ENCODE data around the gene LRMDA. TPM values are rescaled to one million over a fixed set of nuclear protein-coding genes. Genes with fewer than 3 reads are reported as not detected.

LRMDA gene
- total RNA-seq, 1 experiment from 2014 or later = 4.8 TPM

DNA sequence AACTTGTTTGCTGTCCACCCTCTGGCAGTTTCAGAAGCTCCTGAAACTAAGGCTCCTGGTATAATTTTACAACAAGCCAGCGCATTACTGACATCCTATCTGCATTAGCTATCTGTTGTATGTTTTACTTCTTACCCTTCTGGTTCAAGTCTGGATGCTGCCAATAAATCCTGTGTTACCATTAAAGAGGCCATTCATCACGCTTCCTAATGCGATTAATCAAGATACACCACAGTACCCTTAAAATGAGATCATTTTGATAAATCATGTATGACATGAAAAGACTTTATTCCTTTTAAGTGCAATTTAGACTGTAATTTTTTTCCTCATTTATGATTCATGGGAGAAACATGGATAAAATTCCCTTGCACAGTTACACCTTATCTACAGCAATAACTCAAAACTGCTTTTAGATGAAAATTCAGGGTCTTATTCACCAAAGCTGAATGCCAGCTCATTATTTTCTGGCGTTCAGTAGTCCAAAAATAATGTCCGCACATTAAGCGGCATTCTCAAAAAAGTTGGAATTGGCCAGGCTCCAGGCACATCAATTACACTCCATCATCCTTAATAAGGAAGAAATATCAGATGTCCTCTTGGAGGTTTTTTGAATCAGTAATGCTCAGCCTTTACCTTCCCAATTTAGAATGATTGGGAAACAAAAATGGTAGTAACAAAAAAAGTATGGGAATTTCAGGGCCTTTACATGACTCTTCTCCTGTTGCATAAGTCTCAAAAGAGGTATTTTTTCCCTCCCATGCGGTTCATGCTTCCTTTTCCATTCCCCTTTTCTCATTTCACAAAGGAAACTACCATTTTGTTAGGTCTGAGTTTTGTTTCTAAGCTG, 878.5 kb downstream of the LRMDA start:
- DNase-seq (ENCODE audit: low read depth, low spot score) (no peak), ATAC-seq (no peak)
- H3K79me2 ChIP-seq (ENCODE audit: insufficient read depth, low read length) = no peaks in the 10 kb centered on the region
- H3K9ac ChIP-seq (ENCODE audit: low read length) = no peak overlapping the region
- H3K9me3 ChIP-seq (ENCODE audit: control insufficient read depth in 1 of 2, insufficient read depth in 1 of 2, low read depth in 1 of 2, low read length in 2 of 2) = no peaks in the 10 kb centered on the region
- BruUV-seq (replicated peaks) = no TSS peak
- intact Hi-C loops (cut with micrococcal nuclease) = loop anchor here (10.0 kb wide), 1 partner anchor 675 kb away; no protein-coding TSS in a partner anchor
- no peak overlapping the region for H3K4me2 ChIP-seq (ENCODE audit: low read length)
- no peaks in the 10 kb centered on the region for H3K9me2 ChIP-seq (ENCODE audit: insufficient read depth)
- TF ChIP-seq CEBPB (IDR thresholded peaks at IDR 0.05; ENCODE audit: low read depth) (no peak), SP1 (IDR thresholded peaks at IDR 0.05; ENCODE audit: low read depth) (no peak)
- ChIA-PET POLR2A (no interaction called here), CTCF (no interaction called here), RAD21 (ENCODE audit: low non-redundant PET in 1 of 2, low total read pairs in 2 of 2, uncharacterized antibody in 2 of 2, unreplicated experiment in 2 of 2) (no interaction called here)
- H3K27me3 ChIP-seq (ENCODE audit: insufficient read depth, low read length) = peaks cover 7% of the 10 kb centered on the region; the same call in 1 of the 2 replicates
- H2AFZ ChIP-seq (ENCODE audit: low read depth, low read length, poor library complexity, severe bottlenecking) = no peak overlapping the region
- no peak overlapping the region for H3K4me3 ChIP-seq (replicated peaks in 1 of 2; ENCODE audit: low read depth in 1 of 2, low read length in 2 of 2)
- no peaks in the 10 kb centered on the region for H4K20me1 ChIP-seq (ENCODE audit: insufficient read depth)
- no peaks in the 10 kb centered on the region for H3K4me1 ChIP-seq (ENCODE audit: control insufficient read depth in 1 of 2, insufficient read depth in 2 of 2, low read length in 2 of 2)
- no peaks in the 10 kb centered on the region for H3K36me3 ChIP-seq (ENCODE audit: control insufficient read depth in 1 of 2, insufficient read depth in 2 of 2, low read length in 2 of 2)
- no peak overlapping the region for H3K27ac ChIP-seq (ENCODE audit: low read depth, low read length)

DNA sequence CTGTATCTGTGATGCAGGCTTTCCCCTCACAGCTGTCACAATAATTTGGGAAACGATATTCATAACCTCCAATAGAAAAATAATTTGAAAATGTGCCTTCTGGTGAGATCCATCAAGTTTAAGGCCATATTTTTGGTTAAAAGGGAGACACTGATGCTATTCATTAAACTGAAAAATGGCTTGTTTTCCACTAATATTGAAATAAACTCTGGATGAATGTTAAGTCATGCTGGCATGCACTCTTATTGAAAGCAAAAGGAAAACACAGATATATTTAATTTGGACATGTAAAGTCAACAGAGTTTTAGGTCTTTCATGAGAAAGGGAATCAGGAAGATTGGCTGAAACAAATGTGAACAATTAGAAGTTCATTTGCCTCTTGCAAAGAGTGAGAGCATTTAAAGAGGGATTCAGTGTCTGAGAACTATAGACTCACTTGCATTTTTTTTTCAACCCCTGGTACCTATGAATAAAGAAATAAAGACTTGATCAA, 879.2 kb downstream of the LRMDA start:
- intact Hi-C loops (cut with micrococcal nuclease) = loop anchor here (10.0 kb wide), 1 partner anchor 674 kb away; no protein-coding TSS in a partner anchor
- ATAC-seq = no peak
- H3K79me2 ChIP-seq (ENCODE audit: insufficient read depth, low read length) = no peaks in the 10 kb centered on the region
- no peak overlapping the region for H3K4me3 ChIP-seq (replicated peaks in 1 of 2; ENCODE audit: low read depth in 1 of 2, low read length in 2 of 2)
- no peaks in the 10 kb centered on the region for H3K9me2 ChIP-seq (ENCODE audit: insufficient read depth)
- POLR2A ChIA-PET = no interaction called here
- no peak overlapping the region for H3K9ac ChIP-seq (ENCODE audit: low read length)
- DNase-seq (ENCODE audit: low read depth, low spot score) = no peak
- CTCF ChIA-PET = no interaction called here
- no peaks in the 10 kb centered on the region for H3K27me3 ChIP-seq (ENCODE audit: insufficient read depth, low read length)
- H3K36me3 ChIP-seq (ENCODE audit: control insufficient read depth in 1 of 2, insufficient read depth in 2 of 2, low read length in 2 of 2) = no peaks in the 10 kb centered on the region
- H3K4me1 ChIP-seq (ENCODE audit: control insufficient read depth in 1 of 2, insufficient read depth in 2 of 2, low read length in 2 of 2) = no peaks in the 10 kb centered on the region
- no peak overlapping the region for H2AFZ ChIP-seq (ENCODE audit: low read depth, low read length, poor library complexity, severe bottlenecking)
- RAD21 ChIA-PET (ENCODE audit: low non-redundant PET in 1 of 2, low total read pairs in 2 of 2, uncharacterized antibody in 2 of 2, unreplicated experiment in 2 of 2) = no interaction called here
- no TSS peak for BruUV-seq (replicated peaks)
- no peak overlapping the region for H3K27ac ChIP-seq (ENCODE audit: low read depth, low read length)
- no peaks in the 10 kb centered on the region for H3K9me3 ChIP-seq (ENCODE audit: control insufficient read depth in 1 of 2, insufficient read depth in 1 of 2, low read depth in 1 of 2, low read length in 2 of 2)
- no peak overlapping the region for H3K4me2 ChIP-seq (ENCODE audit: low read length)
- H4K20me1 ChIP-seq (ENCODE audit: insufficient read depth) = no peaks in the 10 kb centered on the region
- TF ChIP-seq ELF1 (IDR thresholded peaks at IDR 0.05; ENCODE audit: borderline replicate concordance, low read depth) = no peak
- TF ChIP-seq POLR2AphosphoS5 (IDR thresholded peaks at IDR 0.05; ENCODE audit: low read depth, low read length) = no peak
- TF ChIP-seq, protein P1, sequence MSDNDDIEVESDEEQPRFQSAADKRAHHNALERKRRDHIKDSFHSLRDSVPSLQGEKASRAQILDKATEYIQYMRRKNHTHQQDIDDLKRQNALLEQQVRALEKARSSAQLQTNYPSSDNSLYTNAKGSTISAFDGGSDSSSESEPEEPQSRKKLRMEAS (IDR thresholded peaks at IDR 0.05) = no peak
- no peak for TF ChIP-seq EGR1 (IDR thresholded peaks at IDR 0.05; ENCODE audit: low read depth)
- no peak for TF ChIP-seq RAD21 (IDR thresholded peaks at IDR 0.05; ENCODE audit: low read depth)
- TF ChIP-seq ZBTB33 (IDR thresholded peaks at IDR 0.05; ENCODE audit: extremely low read depth, insufficient replicate concordance, low read length) = no peak
- TF ChIP-seq ZNF274 (IDR thresholded peaks at IDR 0.05; ENCODE audit: low read depth, low read length) = no peak
- TF ChIP-seq FOSL1 (IDR thresholded peaks at IDR 0.05; ENCODE audit: low read depth) = no peak
- no peak for TF ChIP-seq EZH2phosphoT487 (IDR thresholded peaks at IDR 0.05; ENCODE audit: borderline replicate concordance)
- TF ChIP-seq YY1 (IDR thresholded peaks at IDR 0.05; ENCODE audit: extremely low read depth, insufficient replicate concordance, low read depth, low read length) = no peak
- TF ChIP-seq, protein P2, sequence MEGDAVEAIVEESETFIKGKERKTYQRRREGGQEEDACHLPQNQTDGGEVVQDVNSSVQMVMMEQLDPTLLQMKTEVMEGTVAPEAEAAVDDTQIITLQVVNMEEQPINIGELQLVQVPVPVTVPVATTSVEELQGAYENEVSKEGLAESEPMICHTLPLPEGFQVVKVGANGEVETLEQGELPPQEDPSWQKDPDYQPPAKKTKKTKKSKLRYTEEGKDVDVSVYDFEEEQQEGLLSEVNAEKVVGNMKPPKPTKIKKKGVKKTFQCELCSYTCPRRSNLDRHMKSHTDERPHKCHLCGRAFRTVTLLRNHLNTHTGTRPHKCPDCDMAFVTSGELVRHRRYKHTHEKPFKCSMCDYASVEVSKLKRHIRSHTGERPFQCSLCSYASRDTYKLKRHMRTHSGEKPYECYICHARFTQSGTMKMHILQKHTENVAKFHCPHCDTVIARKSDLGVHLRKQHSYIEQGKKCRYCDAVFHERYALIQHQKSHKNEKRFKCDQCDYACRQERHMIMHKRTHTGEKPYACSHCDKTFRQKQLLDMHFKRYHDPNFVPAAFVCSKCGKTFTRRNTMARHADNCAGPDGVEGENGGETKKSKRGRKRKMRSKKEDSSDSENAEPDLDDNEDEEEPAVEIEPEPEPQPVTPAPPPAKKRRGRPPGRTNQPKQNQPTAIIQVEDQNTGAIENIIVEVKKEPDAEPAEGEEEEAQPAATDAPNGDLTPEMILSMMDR (IDR thresholded peaks at IDR 0.05 in 2 of 3, conservative IDR thresholded peaks at IDR 0.05 in 1 of 3; ENCODE audit: borderline replicate concordance in 1 of 3, insufficient read depth in 1 of 3, low read depth in 2 of 3, low read length in 2 of 3) = no peak
- no peak for TF ChIP-seq SRF (IDR thresholded peaks at IDR 0.05; ENCODE audit: low read depth)
- TF ChIP-seq TCF7L2 (IDR thresholded peaks at IDR 0.05; ENCODE audit: borderline replicate concordance, extremely low read depth, insufficient read depth, insufficient read length) = no peak
- TF ChIP-seq CBX3 (IDR thresholded peaks at IDR 0.05; ENCODE audit: low read depth) = no peak

Measured in HCT116 (cell line).